ENCODE results near the gene BMP4. TPM values are rescaled to one million over a fixed set of nuclear protein-coding genes. Genes with fewer than 3 reads are reported as not detected.
"Not testable (repeated sequence)": the region's sequence is repeated elsewhere in the genome, so short reads cannot be mapped to it uniquely, and the experiment has no call there.

The BMP4 gene
- total and polyA plus RNA-seq, 10 of the 15 experiments (the other 5 are each of a cell fraction or from before 2014, with no cell fraction given), result 0.11 to 1.8 (median 0.60) TPM; not detected in 1

- H4K20me1 ChIP-seq (ENCODE audit: control insufficient read depth, insufficient read depth); ATAC-seq; H3K27me3 ChIP-seq (replicated peaks in 1 of 2; ENCODE audit: control insufficient read depth in 2 of 2, insufficient read depth in 2 of 2, low read length in 1 of 2); POLR2A ChIA-PET; H3K36me3 ChIP-seq (ENCODE audit: control insufficient read depth in 2 of 2, insufficient read depth in 2 of 2, low read length in 1 of 2); RAD21 ChIA-PET (ENCODE audit: unreplicated experiment); H3K27ac ChIP-seq (ENCODE audit: control insufficient read depth, insufficient read depth); H3K4me1 ChIP-seq (ENCODE audit: control insufficient read depth, insufficient read depth, low read length); H3K4me2 ChIP-seq (ENCODE audit: control insufficient read depth, insufficient read depth); H3K9ac ChIP-seq (ENCODE audit: control insufficient read depth, insufficient read depth, low read length); SMC1A ChIA-PET (ENCODE audit: uncharacterized antibody, unreplicated experiment); H3K9me3 ChIP-seq (replicated peaks; ENCODE audit: control insufficient read depth, insufficient read depth, low read length); BruUV-seq (replicated peaks); intact Hi-C loops (cut with micrococcal nuclease; ENCODE audit: unreplicated experiment); H3K4me3 ChIP-seq; H3K79me2 ChIP-seq (ENCODE audit: control insufficient read depth, insufficient read depth, low read length); DNase-seq (ENCODE audit: low read depth, low spot score); H2AFZ ChIP-seq (ENCODE audit: control insufficient read depth, low read depth, low read length); FAIRE-seq; in situ Hi-C loops (cut with MboI): not testable (repeated sequence)
- 8% methylated on average over 3 of the region's 3 CpGs for WGBS (ENCODE audit: insufficient coverage, insufficient replicate concordance, low lambda C conversion rate, missing lambda C conversion rate)
- CTCF ChIA-PET, result interaction anchor here (0.6 kb wide), 1 partner anchor 1201 kb away, joined by 4 read pairs; no protein-coding TSS in a partner anchor
These were observed 30.1 kb upstream of the BMP4 start for GRCh38 chr14:53986718-53987117.

DNA sequence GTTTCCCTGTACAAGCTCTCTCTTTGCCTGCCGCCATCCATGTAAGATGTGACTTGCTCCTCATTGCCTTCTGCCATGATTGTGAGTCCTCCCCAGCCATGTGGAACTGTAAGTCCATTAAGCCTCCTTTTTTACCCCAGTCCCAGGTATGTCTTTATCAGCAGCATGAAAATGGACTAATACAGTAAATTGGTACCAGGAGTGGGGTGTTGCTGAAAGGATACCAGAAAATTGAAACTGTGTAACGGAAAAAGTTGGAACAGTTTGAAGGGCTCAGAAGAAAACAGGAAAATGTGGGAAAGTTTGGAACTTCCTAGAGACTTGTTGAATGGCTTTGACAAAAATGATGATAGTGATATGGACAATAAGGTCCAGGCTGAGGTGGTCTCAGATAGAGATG lies 28.3 kb upstream of the BMP4 start:
- SMC1A ChIA-PET (ENCODE audit: uncharacterized antibody, unreplicated experiment); H3K79me2 ChIP-seq (ENCODE audit: control insufficient read depth, insufficient read depth, low read length); H3K4me2 ChIP-seq (ENCODE audit: control insufficient read depth, insufficient read depth); DNase-seq (ENCODE audit: low read depth, low spot score); BruUV-seq (replicated peaks); H3K9me3 ChIP-seq (replicated peaks; ENCODE audit: control insufficient read depth, insufficient read depth, low read length); H3K4me3 ChIP-seq; H3K27ac ChIP-seq (ENCODE audit: control insufficient read depth, insufficient read depth); POLR2A ChIA-PET; intact Hi-C loops (cut with micrococcal nuclease; ENCODE audit: unreplicated experiment); FAIRE-seq; H2AFZ ChIP-seq (ENCODE audit: control insufficient read depth, low read depth, low read length); in situ Hi-C loops (cut with MboI); H3K4me1 ChIP-seq (ENCODE audit: control insufficient read depth, insufficient read depth, low read length); ATAC-seq; RAD21 ChIA-PET (ENCODE audit: unreplicated experiment); H3K36me3 ChIP-seq (ENCODE audit: control insufficient read depth in 2 of 2, insufficient read depth in 2 of 2, low read length in 1 of 2); H3K27me3 ChIP-seq (replicated peaks in 1 of 2; ENCODE audit: control insufficient read depth in 2 of 2, insufficient read depth in 2 of 2, low read length in 1 of 2); H3K9ac ChIP-seq (ENCODE audit: control insufficient read depth, insufficient read depth, low read length); CTCF ChIA-PET; H4K20me1 ChIP-seq (ENCODE audit: control insufficient read depth, insufficient read depth): not testable (repeated sequence)
- WGBS (ENCODE audit: insufficient coverage, insufficient replicate concordance, low lambda C conversion rate, missing lambda C conversion rate), result 70% methylated on average over 2 of the region's 2 CpGs

DNA sequence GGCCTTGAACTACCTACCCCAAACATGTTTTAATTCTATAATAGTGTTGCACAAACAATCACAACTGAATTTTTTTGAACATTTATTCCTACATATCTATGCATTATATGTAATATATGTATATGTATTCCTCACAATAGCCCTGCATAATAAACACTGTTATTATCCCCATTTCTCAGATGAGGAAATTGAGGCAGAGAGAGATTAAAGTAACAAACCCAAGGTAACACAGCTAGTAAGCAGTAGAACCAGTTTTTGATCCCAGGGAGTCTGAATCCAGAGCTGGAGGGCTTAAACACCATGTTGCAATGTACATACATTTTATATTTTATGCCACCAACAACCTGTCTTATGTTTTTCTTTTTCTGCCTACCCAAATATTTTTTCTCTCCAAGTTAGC lies 26.5 kb upstream of the BMP4 start:
- no peaks in the 10 kb centered on the region for H4K20me1 ChIP-seq (ENCODE audit: control insufficient read depth, insufficient read depth)
- DNase-seq (ENCODE audit: low read depth, low spot score), result no peak
- H3K79me2 ChIP-seq (ENCODE audit: control insufficient read depth, insufficient read depth, low read length), result no peaks in the 10 kb centered on the region
- intact Hi-C loops (cut with micrococcal nuclease; ENCODE audit: unreplicated experiment), result no loop called here
- H2AFZ ChIP-seq (ENCODE audit: control insufficient read depth, low read depth, low read length), result no peak overlapping the region
- H3K4me3 ChIP-seq, result no peak overlapping the region
- ChIA-PET CTCF (no interaction called here), SMC1A (ENCODE audit: uncharacterized antibody, unreplicated experiment) (no interaction called here), POLR2A (no interaction called here), RAD21 (ENCODE audit: unreplicated experiment) (no interaction called here)
- H3K9ac ChIP-seq (ENCODE audit: control insufficient read depth, insufficient read depth, low read length), result no peak overlapping the region
- no peak for ATAC-seq
- H3K4me2 ChIP-seq (ENCODE audit: control insufficient read depth, insufficient read depth), result no peak overlapping the region
- no peak for FAIRE-seq
- no peaks in the 10 kb centered on the region for H3K36me3 ChIP-seq (ENCODE audit: control insufficient read depth in 2 of 2, insufficient read depth in 2 of 2, low read length in 1 of 2)
- no peaks in the 10 kb centered on the region for H3K4me1 ChIP-seq (ENCODE audit: control insufficient read depth, insufficient read depth, low read length)
- H3K9me3 ChIP-seq (replicated peaks; ENCODE audit: control insufficient read depth, insufficient read depth, low read length), result no peaks in the 10 kb centered on the region; the same call in 2 of the 3 replicates
- in situ Hi-C loops (cut with MboI), result no loop called here
- BruUV-seq (replicated peaks), result no TSS peak
- H3K27ac ChIP-seq (ENCODE audit: control insufficient read depth, insufficient read depth), result no peak overlapping the region
- H3K27me3 ChIP-seq (replicated peaks in 1 of 2; ENCODE audit: control insufficient read depth in 2 of 2, insufficient read depth in 2 of 2, low read length in 1 of 2), result no peaks in the 10 kb centered on the region
- no peak for TF ChIP-seq CBFB (IDR thresholded peaks at IDR 0.05; ENCODE audit: low read depth)
- no peak for TF ChIP-seq RBBP5 (conservative IDR thresholded peaks at IDR 0.05)
- TF ChIP-seq ZSCAN29 (IDR thresholded peaks at IDR 0.05), result no peak
- TF ChIP-seq HDGF (IDR thresholded peaks at IDR 0.05), result no peak
- TF ChIP-seq NFIC (IDR thresholded peaks at IDR 0.05; ENCODE audit: low read depth, low read length), result no peak
- no peak for TF ChIP-seq HDAC2 (IDR thresholded peaks at IDR 0.05)
- TF ChIP-seq TCF7 (IDR thresholded peaks at IDR 0.05; ENCODE audit: borderline replicate concordance), result no peak
- no peak for TF ChIP-seq BMI1 (IDR thresholded peaks at IDR 0.05; ENCODE audit: borderline replicate concordance)
- no peak for TF ChIP-seq FOS (IDR thresholded peaks at IDR 0.05; ENCODE audit: borderline replicate concordance, extremely low read depth, insufficient read length)
- TF ChIP-seq JUND (IDR thresholded peaks at IDR 0.05; ENCODE audit: low read depth, low read length), result no peak
- TF ChIP-seq, protein P1, sequence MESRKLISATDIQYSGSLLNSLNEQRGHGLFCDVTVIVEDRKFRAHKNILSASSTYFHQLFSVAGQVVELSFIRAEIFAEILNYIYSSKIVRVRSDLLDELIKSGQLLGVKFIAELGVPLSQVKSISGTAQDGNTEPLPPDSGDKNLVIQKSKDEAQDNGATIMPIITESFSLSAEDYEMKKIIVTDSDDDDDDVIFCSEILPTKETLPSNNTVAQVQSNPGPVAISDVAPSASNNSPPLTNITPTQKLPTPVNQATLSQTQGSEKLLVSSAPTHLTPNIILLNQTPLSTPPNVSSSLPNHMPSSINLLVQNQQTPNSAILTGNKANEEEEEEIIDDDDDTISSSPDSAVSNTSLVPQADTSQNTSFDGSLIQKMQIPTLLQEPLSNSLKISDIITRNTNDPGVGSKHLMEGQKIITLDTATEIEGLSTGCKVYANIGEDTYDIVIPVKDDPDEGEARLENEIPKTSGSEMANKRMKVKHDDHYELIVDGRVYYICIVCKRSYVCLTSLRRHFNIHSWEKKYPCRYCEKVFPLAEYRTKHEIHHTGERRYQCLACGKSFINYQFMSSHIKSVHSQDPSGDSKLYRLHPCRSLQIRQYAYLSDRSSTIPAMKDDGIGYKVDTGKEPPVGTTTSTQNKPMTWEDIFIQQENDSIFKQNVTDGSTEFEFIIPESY (IDR thresholded peaks at IDR 0.05), result no peak
- TF ChIP-seq RAD51 (IDR thresholded peaks at IDR 0.05), result no peak

Data from GM12878 (cell line).